Inflammatory macrophage treated with lipopolysaccharide for 1 hour (primary cell): ENCODE results near the gene FRAS1.
"Not testable (repeated sequence)": the region's sequence is repeated elsewhere in the genome, so short reads cannot be mapped to it uniquely, and the experiment has no call there.

Experiments used
- DNase-seq, 2 donors: peaks; one replicate each; pipeline ENCODE4 v3.0.0-alpha.2; 2020 to 2022

FRAS1 gene

DNA sequence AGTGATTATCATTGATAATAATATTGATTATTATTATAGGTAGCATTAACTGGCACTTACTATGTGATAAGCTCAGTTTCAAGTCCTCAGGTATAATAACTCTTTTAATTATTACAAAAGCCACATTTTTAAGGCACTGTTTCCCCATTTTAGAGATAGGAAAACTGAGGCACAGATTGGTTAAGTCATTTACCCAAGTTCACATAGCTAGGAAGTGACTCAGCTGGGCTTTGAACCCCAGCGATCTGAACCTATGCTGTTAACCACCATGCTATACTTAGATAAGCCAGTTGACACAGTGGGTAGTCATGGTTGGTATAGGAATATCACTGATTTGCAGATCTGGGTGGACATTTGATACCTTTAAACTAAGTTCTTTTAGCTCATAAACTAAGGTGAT, 110.4 kb downstream of the FRAS1 start:
- DNase-seq: no peak

DNA sequence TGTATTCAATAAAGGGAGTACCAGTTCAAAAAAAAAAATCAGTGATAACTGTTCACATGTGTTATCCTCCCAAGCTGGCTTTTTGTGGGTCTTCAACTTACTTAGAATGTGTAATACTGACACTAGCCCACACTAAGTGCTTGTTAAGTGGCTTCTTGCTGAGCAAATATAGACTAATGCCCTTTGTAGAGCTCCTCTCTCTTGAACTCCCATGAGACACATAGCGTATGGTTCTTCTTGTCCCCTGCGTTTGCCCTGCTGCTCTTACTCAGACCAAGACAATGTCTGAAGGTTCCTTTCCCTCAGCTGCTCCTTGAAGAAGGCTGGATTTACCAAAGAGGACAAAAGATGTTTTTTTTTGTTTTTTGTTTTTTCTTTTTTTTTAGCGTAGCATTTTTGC, 110.9 kb downstream of the FRAS1 start:
- no peak for DNase-seq

DNA sequence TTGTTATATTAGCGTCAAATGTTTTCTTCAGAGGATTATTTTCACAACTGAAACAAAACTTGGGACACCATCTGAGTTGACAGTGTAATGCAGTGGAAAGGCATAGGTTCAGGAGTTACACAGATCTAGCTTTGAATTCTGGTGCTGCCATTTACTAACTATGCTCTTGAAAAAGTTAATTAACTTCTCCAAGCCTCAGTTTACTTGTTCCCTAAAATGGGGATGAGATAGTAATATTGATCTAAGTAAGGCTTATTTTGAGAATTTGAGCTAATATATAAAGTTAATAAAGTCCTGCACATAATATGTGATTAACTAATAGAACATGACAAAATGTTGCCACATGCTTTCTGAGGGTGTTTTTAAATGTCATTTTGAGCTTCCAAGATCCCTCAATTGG, 112.6 kb downstream of the FRAS1 start:
- DNase-seq: no peak

DNA sequence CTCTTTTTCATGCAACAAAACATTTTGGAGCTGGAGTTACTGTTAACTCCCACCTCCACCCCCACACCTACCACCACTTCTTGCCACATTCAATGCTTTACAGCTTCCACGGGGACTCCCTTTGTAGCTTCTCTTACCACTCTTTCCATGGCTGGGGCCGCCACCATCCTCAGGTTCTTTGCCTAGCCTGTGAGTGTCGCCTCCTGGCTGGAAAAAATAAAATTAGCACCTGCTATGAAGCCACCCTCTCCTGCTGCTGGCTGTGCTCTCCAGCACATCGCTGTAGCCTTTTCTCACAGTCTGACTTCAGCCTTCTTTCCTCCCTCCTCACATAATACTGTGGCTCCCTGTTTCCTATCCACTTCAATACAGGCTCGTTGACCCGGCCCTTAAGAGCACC, 114.4 kb downstream of the FRAS1 start:
- DNase-seq: no peak

DNA sequence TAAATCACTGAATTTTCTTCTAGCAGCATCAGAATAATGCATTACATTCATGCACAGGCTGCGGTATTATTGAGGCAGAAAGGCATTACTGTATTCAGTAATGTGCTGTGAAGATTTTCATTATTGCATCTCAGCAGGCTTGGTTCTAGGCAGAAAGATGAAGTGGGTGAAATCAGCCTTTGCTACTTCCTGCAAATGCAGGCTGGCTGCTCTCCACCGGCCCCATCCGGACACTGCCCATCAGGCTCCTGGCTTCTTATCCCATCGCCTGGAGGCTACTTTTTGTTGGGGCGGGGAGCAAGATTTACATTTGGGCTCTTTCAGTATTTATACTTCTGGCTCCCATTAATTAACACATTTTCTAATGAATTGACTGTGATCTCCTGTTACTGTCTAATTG, 117.8 kb downstream of the FRAS1 start:
- no peak for DNase-seq

DNA sequence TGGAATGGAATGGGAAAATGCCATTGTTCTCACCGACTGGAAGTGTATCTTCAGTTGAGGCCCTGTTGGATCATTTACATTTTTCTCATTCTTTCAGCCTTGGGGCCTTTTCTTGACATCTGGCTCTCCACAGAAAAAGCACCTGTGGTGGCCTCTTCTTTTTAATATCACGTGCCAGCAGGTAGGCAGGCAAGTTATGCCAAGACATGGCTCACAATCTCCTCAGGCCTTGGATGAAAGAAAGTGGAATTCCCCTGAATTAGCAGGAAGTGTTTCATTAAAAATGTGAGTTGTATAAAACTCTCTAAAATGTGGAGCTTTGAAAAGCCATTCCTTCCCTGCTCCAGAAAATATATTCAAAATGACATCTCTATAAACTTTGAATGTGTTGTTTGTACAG, 122.1 kb downstream of the FRAS1 start:
- no peak for DNase-seq

DNA sequence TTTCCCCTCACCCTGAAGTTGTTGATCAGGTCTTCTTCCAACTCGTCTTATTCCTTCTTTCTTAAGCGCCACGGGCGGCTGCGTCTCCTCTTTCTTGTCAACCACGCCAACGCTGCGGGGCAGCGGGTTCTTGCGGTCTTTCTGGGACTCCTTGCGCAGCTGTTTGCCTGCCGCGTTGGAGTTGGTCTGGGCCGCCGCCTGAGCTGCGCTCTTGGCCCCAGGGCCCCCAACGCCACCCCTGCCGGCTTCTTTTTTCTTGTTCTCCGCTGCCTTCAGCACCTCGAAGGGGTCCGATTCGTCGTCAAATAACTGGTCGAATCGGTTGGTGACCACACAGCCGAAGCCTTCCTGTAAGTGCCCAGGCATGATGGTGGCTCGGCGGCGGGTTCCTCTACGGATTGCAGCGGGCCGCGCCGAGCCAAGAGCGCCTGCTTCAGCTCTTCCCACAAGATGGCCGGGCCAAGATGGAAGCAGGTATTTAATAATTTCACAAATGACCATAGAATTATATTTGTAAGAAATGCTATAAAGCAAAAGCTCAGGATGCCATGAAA, 124.6 kb downstream of the FRAS1 start:
- DNase-seq: not testable (repeated sequence)

DNA sequence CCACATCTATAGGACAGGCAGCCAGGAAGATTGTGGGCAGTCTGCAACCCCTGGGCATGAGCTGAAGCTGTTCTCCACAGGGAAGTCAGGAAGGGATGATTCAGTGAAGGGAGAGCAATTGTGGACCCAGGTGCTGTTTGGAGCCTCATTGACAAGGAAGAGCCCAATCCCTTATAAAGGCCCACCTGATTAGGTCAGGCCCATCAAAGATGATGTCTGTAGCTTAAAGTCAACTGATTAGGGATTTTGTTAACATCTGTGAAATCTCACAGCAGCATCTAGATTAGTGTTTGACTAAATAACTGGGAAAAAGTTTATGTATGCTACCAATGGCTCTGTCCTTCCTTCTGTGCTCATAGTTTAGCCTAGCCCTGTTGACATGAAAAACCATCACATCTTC, 127.5 kb downstream of the FRAS1 start:
- DNase-seq: no peak

DNA sequence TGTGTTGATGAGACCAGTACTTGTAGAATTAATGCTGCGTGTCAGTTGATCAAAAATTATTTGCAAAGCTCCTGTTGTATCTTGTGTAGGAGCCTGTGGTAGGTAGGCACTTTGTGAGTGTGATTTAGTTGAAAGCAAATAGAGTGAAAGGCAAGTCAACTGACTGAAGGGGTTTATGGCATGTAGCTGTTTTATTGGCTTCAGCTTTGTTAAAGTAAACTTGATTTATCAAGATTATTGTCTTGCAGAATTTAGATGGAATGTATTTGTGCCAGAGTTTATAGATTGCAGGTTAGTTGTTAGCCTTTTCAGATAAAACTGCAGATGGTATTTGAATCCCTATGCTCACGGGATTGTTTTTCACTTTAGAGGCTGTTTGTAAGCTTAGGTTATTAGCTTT, 128.0 kb downstream of the FRAS1 start:
- no peak for DNase-seq

DNA sequence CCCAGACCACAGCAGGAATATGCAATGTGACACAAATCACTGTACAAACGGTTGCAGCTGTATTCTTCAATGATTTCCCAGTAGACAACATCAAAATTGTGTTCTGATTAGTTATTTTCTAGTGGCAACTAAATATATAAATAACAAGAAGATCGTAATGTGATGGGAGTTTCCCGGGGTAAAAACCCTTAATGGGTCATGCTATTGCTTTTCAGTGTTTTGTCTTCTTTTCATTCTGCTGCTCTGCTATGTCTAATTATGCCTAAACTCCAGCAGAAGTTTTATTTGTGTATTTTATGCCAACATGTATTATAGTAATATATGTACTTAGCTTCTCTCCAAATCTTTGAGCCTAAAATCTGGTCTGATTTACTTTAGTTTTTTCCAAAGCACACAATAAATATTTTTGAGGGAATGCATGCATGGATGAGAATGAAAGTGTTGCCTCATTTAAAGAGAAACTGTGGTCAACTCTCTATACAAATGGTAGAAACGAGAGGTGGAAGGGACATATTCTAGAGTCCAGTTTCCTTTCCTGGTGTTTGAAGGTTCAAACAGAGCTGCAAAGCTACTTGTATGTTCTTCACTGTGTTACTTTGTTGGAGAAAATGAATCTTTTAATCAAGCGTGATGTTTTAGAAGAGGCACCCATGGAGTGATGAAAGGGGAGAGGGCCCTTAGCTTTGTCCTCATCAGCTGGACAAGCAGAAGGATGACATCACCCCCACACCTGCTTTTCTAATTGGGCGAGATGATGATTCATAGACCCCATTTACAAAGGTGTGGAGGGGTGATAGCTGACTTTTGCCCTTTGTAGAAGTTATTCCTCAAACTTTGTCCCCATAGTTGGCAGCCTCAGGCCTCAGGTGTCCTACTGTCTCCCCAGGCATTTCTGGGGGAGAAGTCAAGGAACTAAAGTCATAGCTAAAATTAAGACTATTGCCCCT, 129.7 kb downstream of the FRAS1 start:
- DNase-seq: no peak

DNA sequence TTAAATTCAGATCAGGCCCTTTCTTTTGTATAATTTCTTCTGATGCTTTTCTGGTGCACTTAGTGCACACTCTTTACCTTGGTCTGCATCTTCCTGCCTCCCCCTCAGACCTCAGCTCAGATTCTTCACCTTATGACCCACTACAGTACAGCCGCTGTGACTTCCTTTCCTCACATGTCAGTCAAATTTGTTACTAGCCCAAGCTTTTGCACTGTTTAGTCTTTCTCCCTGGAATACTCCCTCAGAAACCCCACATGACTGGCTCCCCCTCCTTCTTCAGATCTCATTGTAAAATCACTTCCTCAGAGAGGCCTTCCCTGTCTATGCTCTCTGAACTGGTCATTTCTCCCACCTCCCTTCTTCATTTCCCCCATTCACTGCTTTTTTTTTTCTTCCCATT, 132.9 kb downstream of the FRAS1 start:
- DNase-seq: no peak

DNA sequence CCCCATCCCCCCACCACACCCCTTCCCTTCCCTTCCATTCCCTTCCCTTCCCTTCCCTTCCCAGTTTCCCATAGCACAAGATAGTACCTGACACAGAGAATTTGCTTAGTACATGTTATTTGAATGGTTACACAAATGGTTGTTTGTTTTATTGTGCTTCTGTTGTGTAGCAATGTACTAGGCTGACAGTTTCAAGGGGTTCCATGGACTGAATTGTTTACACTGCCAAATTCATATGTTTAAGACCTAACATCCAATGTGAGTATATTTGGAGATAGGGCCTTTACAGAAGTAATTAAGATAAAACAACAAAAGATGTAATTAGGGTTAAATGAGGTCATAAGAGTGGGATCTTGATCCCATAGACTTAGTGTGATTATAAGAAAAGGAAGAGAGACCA, 133.5 kb downstream of the FRAS1 start:
- no peak for DNase-seq

DNA sequence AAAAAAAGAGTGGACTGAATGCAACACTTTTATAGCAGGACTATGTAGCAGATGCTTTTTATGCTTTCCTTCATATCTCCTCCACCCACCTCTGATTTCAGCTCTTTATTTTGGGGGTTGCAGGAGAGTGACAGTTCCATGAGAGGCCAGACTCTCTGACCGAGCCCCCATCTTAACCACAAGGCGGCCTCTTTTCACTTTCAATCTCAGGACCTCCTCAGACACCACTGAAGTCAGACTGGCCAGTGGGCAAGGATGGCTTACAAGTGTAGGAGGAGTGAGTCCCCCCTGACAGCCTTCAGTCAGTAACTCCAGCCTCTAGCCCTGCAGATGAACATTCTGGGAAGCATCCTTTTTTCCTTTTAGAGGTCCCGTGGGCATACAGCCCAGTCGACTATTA, 140.8 kb downstream of the FRAS1 start:
- no peak for DNase-seq

DNA sequence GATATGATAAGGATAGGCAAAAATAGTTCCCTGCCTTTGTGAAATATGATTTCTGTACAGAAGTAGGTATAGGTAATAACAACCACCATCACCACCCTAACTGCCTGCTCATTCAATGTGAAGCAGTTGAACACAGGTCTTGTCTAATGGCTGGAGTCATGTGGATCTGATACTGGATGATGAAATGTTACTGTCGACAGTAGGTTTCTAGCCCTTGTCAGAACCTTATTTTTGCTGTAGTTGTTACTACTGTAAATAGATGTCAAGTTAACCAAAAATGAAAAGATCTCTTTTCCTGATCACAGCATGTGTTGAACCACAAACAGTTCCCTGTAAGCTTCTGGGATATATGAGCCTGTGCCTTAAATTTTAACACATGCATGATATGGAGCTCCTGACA, 142.9 kb downstream of the FRAS1 start:
- no peak for DNase-seq

DNA sequence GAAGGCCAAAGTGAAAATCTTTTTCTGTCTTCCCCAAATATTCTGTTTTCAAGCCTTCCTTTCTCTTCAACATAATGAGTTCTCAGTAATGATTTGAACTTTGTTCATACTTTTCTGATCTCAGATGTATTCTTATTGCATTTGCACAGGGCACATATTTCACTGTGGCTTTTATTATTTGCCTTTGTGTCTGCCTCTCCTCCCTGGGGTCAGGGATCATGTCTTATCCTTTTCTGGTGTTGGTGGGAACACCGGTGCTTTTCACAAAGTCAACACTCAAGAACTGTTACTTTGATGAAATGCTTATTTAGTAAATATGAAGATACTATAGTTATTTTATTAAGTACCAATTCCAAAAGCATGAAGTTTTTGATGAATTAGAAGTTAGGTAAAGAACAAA, 143.8 kb downstream of the FRAS1 start:
- DNase-seq: no peak

DNA sequence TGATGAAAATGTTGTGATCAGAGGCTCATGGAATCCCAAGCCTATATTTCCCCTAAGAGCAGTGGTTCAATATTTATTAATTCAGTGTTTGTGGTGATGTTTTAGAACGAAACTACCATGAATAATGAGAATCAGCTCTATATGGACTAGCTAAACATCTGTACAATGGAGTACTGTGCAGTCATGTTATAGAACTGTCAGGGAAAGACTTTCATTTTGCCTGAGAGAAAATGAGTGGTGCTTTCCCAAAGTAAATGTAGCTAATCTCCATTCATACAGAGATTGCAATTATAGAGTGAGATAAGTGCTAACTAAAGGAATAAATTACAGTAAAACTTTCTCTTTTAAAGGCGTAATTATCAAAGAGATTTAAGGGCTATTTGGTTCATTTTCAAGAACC, 147.1 kb downstream of the FRAS1 start:
- DNase-seq: no peak

DNA sequence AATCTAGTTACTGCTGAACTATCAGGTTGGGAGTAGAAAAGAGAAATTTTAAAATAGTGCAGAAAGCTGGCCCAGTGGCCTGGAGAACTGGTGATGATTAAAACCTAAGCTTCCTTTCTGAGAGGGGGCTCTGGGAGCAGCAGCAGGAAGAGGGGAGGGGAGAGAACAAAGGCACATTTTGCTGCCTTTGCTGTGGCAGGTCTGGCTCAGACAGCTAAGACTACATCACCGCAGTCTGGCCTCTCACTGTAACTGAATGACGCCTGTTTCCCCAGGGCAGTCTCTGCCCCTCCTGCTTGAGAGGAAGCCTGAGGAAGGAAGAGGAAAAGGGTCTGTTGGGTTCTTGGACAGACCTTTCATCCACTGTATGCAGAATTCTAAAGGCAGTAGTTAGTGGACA, 148.5 kb downstream of the FRAS1 start:
- DNase-seq: no peak

DNA sequence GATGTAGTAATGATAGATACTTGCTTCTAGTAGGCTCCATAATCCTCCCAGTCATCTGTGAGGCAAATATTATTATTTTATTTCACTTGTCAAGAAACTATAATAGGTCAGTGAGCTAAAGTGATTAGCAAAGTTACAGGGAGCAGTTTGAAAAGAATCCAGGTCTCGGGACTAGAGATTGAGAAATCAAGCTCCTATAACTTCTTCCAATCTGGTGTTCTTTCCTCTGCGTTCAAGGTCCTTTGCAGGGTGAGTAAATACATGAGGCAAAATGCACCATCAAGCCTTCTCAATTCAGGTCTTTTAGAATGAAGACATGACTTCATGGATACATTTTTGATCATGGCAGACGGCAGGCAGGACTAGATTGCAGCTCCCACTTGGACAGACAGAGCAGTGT, 150.4 kb downstream of the FRAS1 start:
- no peak for DNase-seq

DNA sequence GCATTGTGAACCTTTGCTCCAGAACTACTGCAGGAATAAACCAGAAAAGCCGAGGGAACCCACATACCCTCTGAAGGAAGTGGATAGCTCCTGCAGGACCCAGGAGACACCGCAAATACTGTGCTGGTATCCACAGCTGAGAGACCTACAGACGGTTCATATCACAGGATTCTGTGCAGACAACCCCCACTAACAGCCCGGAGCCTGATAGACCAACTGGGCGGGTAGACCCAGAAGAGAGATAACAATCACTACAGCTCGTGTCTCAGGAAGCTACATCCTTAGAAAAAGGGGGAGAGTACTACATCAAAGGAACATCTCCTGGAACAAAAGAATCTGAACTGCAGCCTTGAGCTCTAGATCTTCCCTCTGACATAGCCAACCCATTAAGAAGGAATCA, 150.8 kb downstream of the FRAS1 start:
- no peak for DNase-seq

DNA sequence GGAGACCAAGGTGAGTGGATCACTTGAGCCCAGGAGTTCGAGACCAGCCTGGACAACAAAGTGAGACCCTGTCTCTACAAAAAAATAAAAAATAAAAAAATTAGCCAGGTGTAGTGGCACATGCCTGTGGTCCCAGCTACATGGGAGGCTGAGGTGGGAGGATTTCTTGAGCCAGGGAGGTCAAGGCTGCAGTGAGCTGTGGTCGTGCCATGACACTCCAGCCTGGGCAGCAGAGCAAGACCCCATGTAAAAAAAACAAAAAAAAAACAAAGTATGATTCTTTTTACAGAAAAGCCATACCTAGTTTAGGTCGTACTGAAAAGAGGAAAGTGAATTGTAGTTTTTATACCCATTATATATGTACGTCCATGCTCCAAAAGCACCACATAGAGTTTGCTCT, 151.8 kb downstream of the FRAS1 start:
- DNase-seq: not testable (repeated sequence)

DNA sequence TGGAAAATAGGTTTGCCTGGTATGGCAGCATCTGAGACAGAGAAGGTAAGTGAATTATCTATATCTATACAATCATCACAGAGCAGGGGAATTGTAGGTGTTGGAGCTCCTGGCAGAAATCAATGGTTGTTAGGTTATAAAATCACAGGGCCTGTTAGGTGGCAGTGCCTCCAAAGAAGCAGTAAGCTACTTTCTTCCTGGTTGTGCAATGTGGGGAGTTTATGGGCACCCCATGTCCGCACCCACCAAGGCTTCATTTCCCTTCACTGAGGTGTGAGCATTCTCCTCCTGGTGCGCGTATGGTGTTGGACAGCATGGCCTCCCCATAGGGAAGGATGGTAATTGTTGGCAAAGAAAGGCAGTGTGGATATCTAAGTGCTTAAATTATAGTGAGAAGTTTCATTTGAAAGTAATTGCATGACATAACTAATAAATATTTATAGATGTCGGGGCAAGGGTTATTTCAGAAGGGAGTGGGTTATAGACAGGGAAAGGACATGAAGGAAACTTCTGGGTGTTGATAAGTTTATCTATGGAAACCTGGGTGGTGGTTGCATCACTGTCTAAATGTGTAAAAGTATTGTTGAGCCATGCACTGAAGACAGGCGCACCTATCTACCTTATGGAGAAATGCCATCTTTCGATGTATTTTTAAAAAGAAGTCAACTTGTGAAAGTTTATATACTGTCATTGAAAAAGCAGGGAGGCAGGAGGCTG, 153.7 kb downstream of the FRAS1 start:
- DNase-seq: no peak

DNA sequence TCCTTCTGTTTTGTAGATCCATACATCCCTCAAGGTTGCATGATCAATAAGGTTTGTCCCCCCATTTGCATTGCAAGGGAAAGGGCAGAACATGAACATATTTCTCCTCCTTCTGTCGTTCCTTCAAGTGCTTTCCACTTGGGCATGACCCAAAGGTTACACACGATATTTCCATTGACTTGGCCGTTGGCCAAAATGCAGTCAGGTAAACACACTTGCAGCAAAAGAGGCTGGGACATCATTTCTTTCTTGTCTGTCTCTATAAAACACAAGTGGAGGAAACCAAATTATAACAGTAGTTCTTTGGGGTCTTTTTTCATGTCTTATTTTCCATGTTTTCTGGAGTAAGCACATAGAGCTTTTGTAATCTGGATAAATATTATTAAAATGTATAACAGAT, 156.1 kb downstream of the FRAS1 start:
- DNase-seq: no peak

DNA sequence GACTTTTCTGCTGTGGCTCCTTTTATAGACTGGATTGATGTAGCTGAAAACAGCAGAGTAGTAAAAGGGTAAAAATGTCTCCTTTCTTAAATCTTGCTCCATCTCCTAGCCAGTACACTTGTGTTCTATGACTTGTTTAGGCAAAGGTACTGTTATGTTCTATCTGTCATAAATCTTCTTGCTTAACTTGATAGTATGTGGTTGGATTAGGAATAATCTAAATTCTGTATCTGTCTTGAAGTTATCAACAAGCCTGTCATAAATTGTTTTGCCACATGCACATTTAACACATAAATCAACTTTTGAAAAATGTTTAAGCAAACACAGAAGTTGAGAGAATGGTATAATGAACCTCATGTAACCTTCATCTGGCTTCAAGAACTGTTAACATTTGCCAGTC, 157.0 kb downstream of the FRAS1 start:
- DNase-seq: no peak

DNA sequence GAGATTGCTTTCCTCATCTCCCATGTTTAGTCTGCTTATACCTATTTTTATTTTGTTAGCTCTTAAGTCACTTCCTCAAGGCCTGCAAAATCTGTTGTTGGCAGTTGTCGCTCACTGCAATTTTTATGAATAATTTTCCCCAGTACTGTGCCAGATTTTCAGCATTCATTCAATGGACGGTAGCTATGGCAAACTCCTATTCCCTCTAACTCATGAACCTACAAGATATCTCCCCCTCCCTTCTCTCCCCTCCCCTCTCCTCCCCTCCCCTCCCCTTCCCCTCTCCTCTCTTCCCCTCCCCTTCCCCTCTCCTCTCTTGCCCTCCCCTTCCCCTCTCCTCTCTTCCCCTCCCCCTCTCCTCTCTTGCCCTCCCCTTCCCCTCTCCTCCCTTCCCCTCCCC, 160.4 kb downstream of the FRAS1 start:
- DNase-seq: no peak
